Right lobe of liver (tissue), 4 donors: ENCODE data around the gene HDGFL2.

ENCODE experiments used
- POLR2A ChIP-seq: fragments of 450-650 bp; IDR thresholded peaks from one replicate; pipeline ENCODE4 v1.6.1; 2017; ENCODE audit warnings: antibody characterized with exemption, mild to moderate bottlenecking
- TF ChIP-seq, protein P1 (sequence below), 4 donors: fragments of 200-600 bp in 3 of 4; fragments of 450-650 bp in 1 of 4; IDR thresholded peaks; one replicate each; pipeline versions ENCODE4 v1.5.1 to v1.8.0; 2016 to 2022; ENCODE audit warnings: antibody characterized with exemption in 4 of 4, mild to moderate bottlenecking in 2 of 4
- donor health status: DM: no; HTN: no; CAD: no.
- donor health status: DM: no; HTN: no; CAD: no.
- donor health status: DM: no; HTN: yes; CAD: no.

DNA sequence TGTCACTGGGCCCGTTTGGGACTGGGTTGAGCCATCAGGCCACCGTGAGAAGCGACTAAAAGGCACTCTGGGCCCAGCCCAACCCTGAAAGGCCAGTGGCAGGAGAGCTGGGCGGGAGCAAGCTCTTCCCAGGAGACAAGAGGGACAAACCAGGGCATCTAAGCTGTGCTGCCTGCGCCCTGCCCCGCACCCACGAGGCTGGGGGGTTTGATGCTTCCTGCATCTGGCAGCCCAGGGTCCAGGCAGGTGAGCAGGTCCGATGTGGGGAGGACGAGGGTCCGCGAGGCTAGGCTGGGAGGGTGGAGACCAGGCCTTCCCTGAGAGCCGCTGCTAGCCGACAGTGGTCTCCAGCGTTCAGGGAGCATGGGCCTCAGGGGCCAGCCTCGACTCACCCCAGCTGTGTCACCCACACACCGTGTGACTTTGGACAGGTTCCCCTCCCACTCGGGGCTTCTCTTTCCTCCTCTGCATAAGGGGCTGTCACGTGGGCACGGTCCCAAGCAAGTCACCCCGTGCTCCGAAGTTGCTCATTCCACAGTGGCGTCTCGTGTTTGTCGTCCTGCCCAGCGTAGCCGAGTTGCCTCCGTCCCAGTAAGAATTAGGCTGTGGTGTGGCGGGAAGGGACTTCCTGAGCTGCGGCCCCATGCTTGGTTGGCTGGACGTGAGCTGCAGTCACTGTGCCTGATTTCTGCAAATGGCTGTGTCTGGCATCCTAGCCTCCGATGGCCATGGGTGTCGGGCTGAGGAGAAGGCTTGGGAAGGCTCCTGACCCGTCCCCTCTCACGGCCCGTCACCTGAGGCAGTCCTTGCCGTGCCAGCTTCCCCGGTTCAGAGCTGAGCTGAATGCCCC, 30.4 kb downstream of the HDGFL2 start:
- TF ChIP-seq, protein P1, sequence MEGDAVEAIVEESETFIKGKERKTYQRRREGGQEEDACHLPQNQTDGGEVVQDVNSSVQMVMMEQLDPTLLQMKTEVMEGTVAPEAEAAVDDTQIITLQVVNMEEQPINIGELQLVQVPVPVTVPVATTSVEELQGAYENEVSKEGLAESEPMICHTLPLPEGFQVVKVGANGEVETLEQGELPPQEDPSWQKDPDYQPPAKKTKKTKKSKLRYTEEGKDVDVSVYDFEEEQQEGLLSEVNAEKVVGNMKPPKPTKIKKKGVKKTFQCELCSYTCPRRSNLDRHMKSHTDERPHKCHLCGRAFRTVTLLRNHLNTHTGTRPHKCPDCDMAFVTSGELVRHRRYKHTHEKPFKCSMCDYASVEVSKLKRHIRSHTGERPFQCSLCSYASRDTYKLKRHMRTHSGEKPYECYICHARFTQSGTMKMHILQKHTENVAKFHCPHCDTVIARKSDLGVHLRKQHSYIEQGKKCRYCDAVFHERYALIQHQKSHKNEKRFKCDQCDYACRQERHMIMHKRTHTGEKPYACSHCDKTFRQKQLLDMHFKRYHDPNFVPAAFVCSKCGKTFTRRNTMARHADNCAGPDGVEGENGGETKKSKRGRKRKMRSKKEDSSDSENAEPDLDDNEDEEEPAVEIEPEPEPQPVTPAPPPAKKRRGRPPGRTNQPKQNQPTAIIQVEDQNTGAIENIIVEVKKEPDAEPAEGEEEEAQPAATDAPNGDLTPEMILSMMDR (IDR thresholded peaks at IDR 0.05), result no peak
- TF ChIP-seq POLR2A, result no peak
